ENCODE results near the gene ZNF273.

The ZNF273 gene

GRCh38 chr7:64879800-64880199, 23.3 kb upstream of the ZNF273 start (continued):
- TF ChIP-seq CSRNP3 (CRISPR knock-in tag; IDR thresholded peaks at IDR 0.05) (no peak), ARNTL (CRISPR knock-in tag; IDR thresholded peaks at IDR 0.05; ENCODE audit: borderline replicate concordance, low read depth) (no peak), SNAI2 (CRISPR knock-in tag; IDR thresholded peaks at IDR 0.05) (no peak)

GRCh38 chr7:64880322-64881297, 22.5 kb upstream of the ZNF273 start:
- ATAC-seq = no peak
- TF ChIP-seq ISL1 (CRISPR knock-in tag; IDR thresholded peaks at IDR 0.05) (no peak), ZFP30 (CRISPR knock-in tag; IDR thresholded peaks at IDR 0.05) (no peak), ZC3H10 (CRISPR knock-in tag; IDR thresholded peaks at IDR 0.05) (no peak), ESRRG (CRISPR knock-in tag; IDR thresholded peaks at IDR 0.05) (no peak), CREB5 (CRISPR knock-in tag; IDR thresholded peaks at IDR 0.05; ENCODE audit: low read depth) (no peak), SNAI2 (CRISPR knock-in tag; IDR thresholded peaks at IDR 0.05) (no peak), PPARA (CRISPR knock-in tag; IDR thresholded peaks at IDR 0.05; ENCODE audit: borderline replicate concordance) (no peak), OSR1 (CRISPR knock-in tag; IDR thresholded peaks at IDR 0.05) (no peak), ZNF8 (CRISPR knock-in tag; IDR thresholded peaks at IDR 0.05) (no peak), CSDC2 (CRISPR knock-in tag; IDR thresholded peaks at IDR 0.05) (no peak), GLIS3 (CRISPR knock-in tag; IDR thresholded peaks at IDR 0.05) (no peak), RARB (CRISPR knock-in tag; IDR thresholded peaks at IDR 0.05) (no peak)

GRCh38 chr7:64881461-64882287, 21.4 kb upstream of the ZNF273 start:
- no peak for ATAC-seq
- TF ChIP-seq PATZ1 (CRISPR knock-in tag; IDR thresholded peaks at IDR 0.05; ENCODE audit: borderline replicate concordance) (no peak), CSRNP3 (CRISPR knock-in tag; IDR thresholded peaks at IDR 0.05) (no peak), ZNF565 (CRISPR knock-in tag; conservative IDR thresholded peaks at IDR 0.05; ENCODE audit: low read depth) (no peak), ARNTL (CRISPR knock-in tag; IDR thresholded peaks at IDR 0.05; ENCODE audit: borderline replicate concordance, low read depth) (no peak)

GRCh38 chr7:64882341-64883112, 20.5 kb upstream of the ZNF273 start:
- ATAC-seq = no peak
- TF ChIP-seq ZNF565 (CRISPR knock-in tag; conservative IDR thresholded peaks at IDR 0.05; ENCODE audit: low read depth) (no peak), TCF4 (CRISPR knock-in tag; IDR thresholded peaks at IDR 0.05; ENCODE audit: borderline replicate concordance) (no peak), PPARA (CRISPR knock-in tag; IDR thresholded peaks at IDR 0.05; ENCODE audit: borderline replicate concordance) (no peak), ZNF70 (CRISPR knock-in tag; IDR thresholded peaks at IDR 0.05) (no peak), BACH2 (CRISPR knock-in tag; IDR thresholded peaks at IDR 0.05; ENCODE audit: borderline replicate concordance) (no peak), PATZ1 (CRISPR knock-in tag; IDR thresholded peaks at IDR 0.05; ENCODE audit: borderline replicate concordance) (no peak), TSHZ2 (CRISPR knock-in tag; IDR thresholded peaks at IDR 0.05) (no peak), OSR1 (CRISPR knock-in tag; IDR thresholded peaks at IDR 0.05) (no peak)

All from SK-N-SH treated with all-trans-retinoic acid at 6 μM for 48 hours (cell line).